Suprapubic skin (tissue), 4 donors: ENCODE results near the gene NCAPD3.
"Not testable (repeated sequence)": the region's sequence is repeated elsewhere in the genome, so short reads cannot be mapped to it uniquely, and the experiment has no call there.

Experiments used
- POLR2A ChIP-seq, 2 donors: fragments of 450-650 bp; IDR thresholded peaks; one replicate each; pipeline ENCODE4 v1.6.1; 2017; ENCODE audit warnings: antibody characterized with exemption in 2 of 2, mild to moderate bottlenecking in 2 of 2, moderate library complexity in 2 of 2
- POLR2AphosphoS5 ChIP-seq, 3 donors: sonication (generic); formaldehyde crosslinking; IDR thresholded peaks; one replicate each; pipeline ENCODE4 v1.6.1; 2017; ENCODE audit warnings: antibody characterized with exemption in 3 of 3
- TF ChIP-seq, protein P1 (sequence below), 2 donors: fragments of 200-600 bp in 1 of 2; fragments of 450-650 bp in 1 of 2; sonication (generic) in 1 of 2; IDR thresholded peaks; one replicate each; pipeline ENCODE4 v1.5.1; 2016 to 2019; ENCODE audit warnings: antibody characterized with exemption in 2 of 2, mild to moderate bottlenecking in 1 of 2, moderate library complexity in 1 of 2

DNA sequence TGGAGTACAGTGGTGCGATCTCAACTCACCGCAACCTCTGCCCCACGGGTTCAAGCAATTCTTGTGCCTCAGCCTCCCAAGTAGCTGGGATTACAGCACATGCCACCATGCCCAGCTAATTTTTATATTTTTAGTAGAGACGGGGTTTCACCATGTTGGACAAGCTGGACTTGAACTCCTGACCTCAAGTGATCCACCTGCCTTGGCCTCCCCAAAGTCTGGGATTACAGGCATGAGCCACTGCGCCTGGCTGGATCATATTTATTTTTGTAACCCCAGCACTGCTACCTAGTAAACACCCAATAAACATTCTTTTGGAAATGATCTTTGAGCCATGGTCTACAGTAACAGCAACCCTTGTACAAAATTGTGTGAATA, 31.4 kb upstream of the NCAPD3 start:
- TF ChIP-seq, protein P1, sequence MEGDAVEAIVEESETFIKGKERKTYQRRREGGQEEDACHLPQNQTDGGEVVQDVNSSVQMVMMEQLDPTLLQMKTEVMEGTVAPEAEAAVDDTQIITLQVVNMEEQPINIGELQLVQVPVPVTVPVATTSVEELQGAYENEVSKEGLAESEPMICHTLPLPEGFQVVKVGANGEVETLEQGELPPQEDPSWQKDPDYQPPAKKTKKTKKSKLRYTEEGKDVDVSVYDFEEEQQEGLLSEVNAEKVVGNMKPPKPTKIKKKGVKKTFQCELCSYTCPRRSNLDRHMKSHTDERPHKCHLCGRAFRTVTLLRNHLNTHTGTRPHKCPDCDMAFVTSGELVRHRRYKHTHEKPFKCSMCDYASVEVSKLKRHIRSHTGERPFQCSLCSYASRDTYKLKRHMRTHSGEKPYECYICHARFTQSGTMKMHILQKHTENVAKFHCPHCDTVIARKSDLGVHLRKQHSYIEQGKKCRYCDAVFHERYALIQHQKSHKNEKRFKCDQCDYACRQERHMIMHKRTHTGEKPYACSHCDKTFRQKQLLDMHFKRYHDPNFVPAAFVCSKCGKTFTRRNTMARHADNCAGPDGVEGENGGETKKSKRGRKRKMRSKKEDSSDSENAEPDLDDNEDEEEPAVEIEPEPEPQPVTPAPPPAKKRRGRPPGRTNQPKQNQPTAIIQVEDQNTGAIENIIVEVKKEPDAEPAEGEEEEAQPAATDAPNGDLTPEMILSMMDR (IDR thresholded peaks at IDR 0.05), result not testable (repeated sequence)
- TF ChIP-seq POLR2AphosphoS5, POLR2A (IDR thresholded peaks at IDR 0.05): not testable (repeated sequence)
